Activated CD4-positive, CD25-positive, alpha-beta regulatory T cell treated with anti-CD3 and anti-CD28 coated beads, Interleukin-2, amount 50 U/mL, for 24 hours (primary cell): ENCODE measurements around the gene AGPAT4.
A peak's percentile ranks its signal among the peaks of the same experiment; 100 is the strongest.

Experiments
- ATAC-seq, 2 donors: fragments of 150-1000 bp; cut with Tn5 transposase; one replicate each; pipeline ENCODE4 v1.10.0; 2021; ENCODE audit warnings: mild to moderate bottlenecking in 1 of 2, moderate library complexity in 1 of 2

AGPAT4 gene

GRCh38 chr6:161254126-161254463, 19.8 kb downstream of the AGPAT4 start:
- no peak for ATAC-seq

- ATAC-seq = no peak
These were observed 22.5 kb downstream of the AGPAT4 start for GRCh38 chr6:161251345-161251744.

GRCh38 chr6:161249327-161249726, 24.5 kb downstream of the AGPAT4 start:
- no peak for ATAC-seq

- no peak for ATAC-seq
These were observed 27.1 kb downstream of the AGPAT4 start for GRCh38 chr6:161246725-161247124.

- ATAC-seq = no peak
These were observed 28.5 kb downstream of the AGPAT4 start for GRCh38 chr6:161245363-161245762.

GRCh38 chr6:161244725-161245124, 29.1 kb downstream of the AGPAT4 start:
- no peak for ATAC-seq

- ATAC-seq = no peak
These were observed 30.8 kb downstream of the AGPAT4 start for GRCh38 chr6:161242779-161243693.

- no peak for ATAC-seq
These were observed 31.7 kb downstream of the AGPAT4 start for GRCh38 chr6:161242113-161242512.

- ATAC-seq = no peak
These were observed 34.9 kb downstream of the AGPAT4 start for GRCh38 chr6:161239001-161239400.

- peak in 1 of 2 donors; percentile 9 for ATAC-seq
These were observed 35.4 kb downstream of the AGPAT4 start for GRCh38 chr6:161238500-161238899.

GRCh38 chr6:161238081-161238480, 35.8 kb downstream of the AGPAT4 start:
- ATAC-seq = no peak

- ATAC-seq = no peak
These were observed 36.7 kb downstream of the AGPAT4 start for GRCh38 chr6:161237176-161237575.

GRCh38 chr6:161235776-161236633, 37.9 kb downstream of the AGPAT4 start:
- ATAC-seq = peak; percentile 21 to 64

GRCh38 chr6:161233986-161234661, 39.7 kb downstream of the AGPAT4 start:
- no peak for ATAC-seq

GRCh38 chr6:161232467-161232866, 41.4 kb downstream of the AGPAT4 start:
- no peak for ATAC-seq

GRCh38 chr6:161232010-161232409, 41.9 kb downstream of the AGPAT4 start:
- ATAC-seq = no peak

GRCh38 chr6:161230339-161230738, 43.5 kb downstream of the AGPAT4 start:
- no peak for ATAC-seq

- peak; percentile 69 to 74 for ATAC-seq
These were observed 44.8 kb downstream of the AGPAT4 start for GRCh38 chr6:161228921-161229591.

- ATAC-seq = no peak
These were observed 45.8 kb downstream of the AGPAT4 start for GRCh38 chr6:161228096-161228495.

- ATAC-seq = no peak
These were observed 46.6 kb downstream of the AGPAT4 start for GRCh38 chr6:161227004-161227960.
